Upper lobe of left lung (tissue), 6 donors: ENCODE measurements around the gene ADH4. TPM values are rescaled to one million over a fixed set of nuclear protein-coding genes. Genes with fewer than 3 reads are reported as not detected.
"Not testable (repeated sequence)": the region's sequence is repeated elsewhere in the genome, so short reads cannot be mapped to it uniquely, and the experiment has no call there.

ENCODE experiments used
- ATAC-seq, 2 donors: fragments of 200-7000 bp; cut with Tn5 transposase; one replicate each; pipeline ENCODE4 v1.9.1; 2022; ENCODE audit warnings: mild to moderate bottlenecking in 2 of 2, moderate library complexity in 2 of 2; ENCODE audit not compliant: low FRiP score in 2 of 2
- DNase-seq, 2 donors: peaks; one replicate each; pipeline ENCODE4 v3.0.0-alpha.2; 2019 to 2020
- H3K27ac ChIP-seq, 4 donors: fragments of 200-600 bp; sonication (generic); one replicate each; pipeline ENCODE4 v1.5.1; 2016 to 2019
- H3K27me3 ChIP-seq, 4 donors: fragments of 200-600 bp; sonication (generic); one replicate each; pipeline ENCODE4 v1.5.1; 2017 to 2019
- H3K36me3 ChIP-seq, 4 donors: fragments of 200-600 bp; sonication (generic); one replicate each; pipeline ENCODE4 v1.5.1; 2016 to 2019
- H3K4me1 ChIP-seq, 4 donors: fragments of 200-600 bp; sonication (generic); one replicate each; pipeline ENCODE4 v1.5.1; 2018 to 2019
- H3K4me3 ChIP-seq, 4 donors: fragments of 200-600 bp; sonication (generic); one replicate each; pipeline ENCODE4 v1.5.1; 2017 to 2019; ENCODE audit warnings: mild to moderate bottlenecking in 2 of 4, moderate library complexity in 1 of 4
- H3K9me3 ChIP-seq, 4 donors: fragments of 200-600 bp; sonication (generic); one replicate each; pipeline ENCODE4 v1.5.1; 2018 to 2019
- CTCF ChIP-seq, 6 experiments: fragments of 450-650 bp in 4 of 6; fragments of 200-600 bp in 2 of 6; sonication (generic) in 2 of 6; IDR thresholded peaks; one replicate each; pipeline ENCODE4 v1.5.1; 2016 to 2019; ENCODE audit warnings: antibody characterized with exemption in 6 of 6
- EP300 ChIP-seq, 4 donors: sonication (generic); formaldehyde crosslinking; IDR thresholded peaks; one replicate each; pipeline ENCODE4 v1.5.1; 2017; ENCODE audit warnings: antibody characterized with exemption in 4 of 4, control low read depth in 2 of 4
- POLR2A ChIP-seq, 4 donors: fragments of 450-650 bp; IDR thresholded peaks; one replicate each; pipeline ENCODE4 v1.5.1; 2016 to 2017; ENCODE audit warnings: antibody characterized with exemption in 4 of 4, mild to moderate bottlenecking in 2 of 4
- POLR2AphosphoS5 ChIP-seq, 2 donors: sonication (generic); formaldehyde crosslinking; IDR thresholded peaks; one replicate each; pipeline ENCODE4 v1.5.1; 2017; ENCODE audit warnings: antibody characterized with exemption in 2 of 2
- WGBS, 2 donors: methylation state at CpG; one replicate each; pipeline ENCODE4 v1.1.5; 2017 to 2018; 5-methylcytosine and 5-hydroxymethylcytosine counted together
- total RNA-seq, 6 donors: library from RNA; depleted of rRNA in 4 of 6; stranded (reverse); fragments of >200 nt in 4 of 6; gene quantifications; one replicate each; pipeline versions ENCODE4 v1.1.0 to v1.2.1, GENCODE V29; 2016 to 2021
- donor health status: DM: no; HTN: no; CAD: no; lungs with moderate emphysema.
- donor health status: DM: no; HTN: yes; CAD: no; lungs with severe emphysema.

ADH4 gene
- total RNA-seq, result under 1 TPM in 3 of 6 donors, not detected in 3; 0.22 to 0.67 (median 0.31) TPM

GRCh38 chr4:99144070-99144469 lies at the start of gene ADH4:
Gene ADH4 (minus strand): TSS chr4:99144297. CDS start chr4:99144222, 75 bp downstream.
- H3K27ac ChIP-seq, result peak within 1 kb of the TSS in 1 of 4 donors; percentile 69
- ATAC-seq (peak in 1 of 2 donors; percentile 41), DNase-seq (no peak)
- TF ChIP-seq POLR2AphosphoS5 (IDR thresholded peaks at IDR 0.05) (no peak), CTCF (IDR thresholded peaks at IDR 0.05) (no peak), POLR2A (IDR thresholded peaks at IDR 0.05) (no peak), EP300 (IDR thresholded peaks at IDR 0.05) (no peak)
- H3K27me3 ChIP-seq, result no peaks in the 10 kb centered on the region
- H3K36me3 ChIP-seq, result no peaks in the 10 kb centered on the region
- no peak within 1 kb of the TSS for H3K4me3 ChIP-seq
- 51 to 59% methylated on average over 2 of the region's 2 CpGs for WGBS, 2 donors
- no peaks in the 10 kb centered on the region for H3K9me3 ChIP-seq
- peaks cover 0 to 7% (median 2%) of the 10 kb centered on the region in 4 donors for H3K4me1 ChIP-seq

- 31 to 47% methylated on average over 5 of the region's 5 CpGs for WGBS, 2 donors
- Histone ChIP-seq H3K27ac (peak overlapping the region in 2 of 4 donors; percentile 10 to 46), H3K36me3 (no peaks in the 10 kb centered on the region), H3K27me3 (no peaks in the 10 kb centered on the region), H3K9me3 (peaks cover 0 to 4% (median 1%) of the 10 kb centered on the region in 4 donors), H3K4me3 (peak overlapping the region in 1 of 4 donors; percentile 26), H3K4me1 (peaks cover 0 to 8% (median 4%) of the 10 kb centered on the region in 4 donors)
- no peak for ATAC-seq
- DNase-seq, result no peak
- TF ChIP-seq CTCF (IDR thresholded peaks at IDR 0.05), result no peak
- no peak for TF ChIP-seq POLR2AphosphoS5 (IDR thresholded peaks at IDR 0.05)
- TF ChIP-seq POLR2A (IDR thresholded peaks at IDR 0.05), result no peak
- no peak for TF ChIP-seq EP300 (IDR thresholded peaks at IDR 0.05)
Observed at GRCh38 chr4:99190336-99190735, 46.2 kb upstream of the ADH4 start.

GRCh38 chr4:99189900-99190299 lies 45.8 kb upstream of the ADH4 start:
- not testable (repeated sequence) for DNase-seq, H3K36me3 ChIP-seq, H3K27me3 ChIP-seq, H3K4me1 ChIP-seq, ATAC-seq, H3K9me3 ChIP-seq
- WGBS, 2 donors, result 58 to 74% methylated on average over 3 of the region's 3 CpGs
- Histone ChIP-seq H3K4me3 (peak overlapping the region in 1 of 4 donors; percentile 26), H3K27ac (peak overlapping the region in 2 of 4 donors; percentile 10 to 46)

- TF ChIP-seq POLR2AphosphoS5 (IDR thresholded peaks at IDR 0.05) (no peak), POLR2A (IDR thresholded peaks at IDR 0.05) (no peak), CTCF (IDR thresholded peaks at IDR 0.05) (no peak), EP300 (IDR thresholded peaks at IDR 0.05) (no peak)
- Histone ChIP-seq H3K36me3 (no peaks in the 10 kb centered on the region), H3K27me3 (no peaks in the 10 kb centered on the region), H3K4me1 (peaks cover 0 to 8% (median 4%) of the 10 kb centered on the region in 4 donors), H3K9me3 (peaks cover 0 to 4% (median 2%) of the 10 kb centered on the region in 4 donors), H3K27ac (no peak overlapping the region), H3K4me3 (no peak overlapping the region)
- ATAC-seq (no peak), DNase-seq (no peak)
- WGBS, 2 donors, result 84 to 88% methylated on average over 1 of the region's 1 CpG
Observed at GRCh38 chr4:99186029-99186428, 41.9 kb upstream of the ADH4 start.

GRCh38 chr4:99185581-99185980 lies 41.5 kb upstream of the ADH4 start:
- TF ChIP-seq POLR2AphosphoS5 (IDR thresholded peaks at IDR 0.05) (no peak), CTCF (IDR thresholded peaks at IDR 0.05) (no peak), EP300 (IDR thresholded peaks at IDR 0.05) (no peak), POLR2A (IDR thresholded peaks at IDR 0.05) (no peak)
- DNase-seq, result no peak
- H3K36me3 ChIP-seq, result no peaks in the 10 kb centered on the region

More at GRCh38 chr4:99185581-99185980, 41.5 kb upstream of the ADH4 start:
- WGBS, 2 donors, result 85 to 90% methylated on average over 2 of the region's 2 CpGs
- Histone ChIP-seq H3K9me3 (peaks cover 0 to 4% (median 2%) of the 10 kb centered on the region in 4 donors), H3K4me1 (peaks cover 0 to 6% (median 4%) of the 10 kb centered on the region in 4 donors), H3K27me3 (no peaks in the 10 kb centered on the region), H3K4me3 (no peak overlapping the region), H3K27ac (no peak overlapping the region)
- ATAC-seq, result no peak
